PFSK-1 (cell line): Measurements from ENCODE around the gene ARSI.

Experiments used
- FOXP2 ChIP-seq: optimal IDR thresholded peaks from 2 replicates; pipeline ENCODE3; 2011; ENCODE audit warnings: borderline replicate concordance, control low read depth, inconsistent platforms; ENCODE audit not compliant: insufficient read depth; ENCODE audit errors: extremely low read length, extremely low read depth
- POLR2AphosphoS5 ChIP-seq: IDR thresholded peaks from 2 replicates; pipeline ENCODE4 v1.6.1; 2012; ENCODE audit warnings: low read depth, mild to moderate bottlenecking, control low read depth, low read length, moderate library complexity
- SIN3A ChIP-seq: IDR thresholded peaks from 2 replicates; pipeline ENCODE4 v1.6.1; 2012; ENCODE audit warnings: mild to moderate bottlenecking, low read length, moderate library complexity, borderline replicate concordance; ENCODE audit not compliant: insufficient read depth
- TAF1 ChIP-seq: IDR thresholded peaks from 2 replicates; pipeline ENCODE4 v1.6.1; 2012; ENCODE audit warnings: low read length, control low read depth, borderline replicate concordance; ENCODE audit not compliant: insufficient read depth
- TF ChIP-seq, protein P1 (sequence below), 2 experiments: IDR thresholded peaks; 2 replicates each; pipeline versions ENCODE4 v1.6.1 to v1.8.0; 2011 to 2012; ENCODE audit warnings: low read depth in 2 of 2, low read length in 2 of 2, control low read depth in 1 of 2, inconsistent platforms in 1 of 2, mild to moderate bottlenecking in 1 of 2, moderate library complexity in 1 of 2; ENCODE audit not compliant: insufficient read depth in 1 of 2

ARSI gene

DNA sequence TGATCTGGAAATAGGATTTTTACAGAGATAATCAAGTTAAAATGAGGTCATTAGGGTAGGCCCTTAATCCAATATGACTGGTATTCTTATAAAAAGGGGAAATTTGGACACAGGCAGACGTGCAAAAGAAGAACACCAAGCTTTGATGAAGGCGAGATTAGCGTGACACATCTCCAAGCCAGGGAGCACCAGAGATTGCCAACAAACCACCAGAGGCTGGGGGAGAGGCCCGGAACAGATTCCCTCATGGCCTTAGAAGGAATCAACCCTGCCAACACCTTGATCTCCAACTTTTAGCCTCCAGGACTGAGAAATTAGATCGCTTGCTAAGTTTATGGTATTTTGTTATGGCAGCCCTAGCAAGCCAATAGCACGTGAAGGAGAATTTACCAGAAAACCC lies 10.8 kb upstream of the ARSI start:
- TF ChIP-seq SIN3A (no peak), TAF1 (no peak), FOXP2 (no peak), POLR2AphosphoS5 (no peak)
- TF ChIP-seq, protein P1, sequence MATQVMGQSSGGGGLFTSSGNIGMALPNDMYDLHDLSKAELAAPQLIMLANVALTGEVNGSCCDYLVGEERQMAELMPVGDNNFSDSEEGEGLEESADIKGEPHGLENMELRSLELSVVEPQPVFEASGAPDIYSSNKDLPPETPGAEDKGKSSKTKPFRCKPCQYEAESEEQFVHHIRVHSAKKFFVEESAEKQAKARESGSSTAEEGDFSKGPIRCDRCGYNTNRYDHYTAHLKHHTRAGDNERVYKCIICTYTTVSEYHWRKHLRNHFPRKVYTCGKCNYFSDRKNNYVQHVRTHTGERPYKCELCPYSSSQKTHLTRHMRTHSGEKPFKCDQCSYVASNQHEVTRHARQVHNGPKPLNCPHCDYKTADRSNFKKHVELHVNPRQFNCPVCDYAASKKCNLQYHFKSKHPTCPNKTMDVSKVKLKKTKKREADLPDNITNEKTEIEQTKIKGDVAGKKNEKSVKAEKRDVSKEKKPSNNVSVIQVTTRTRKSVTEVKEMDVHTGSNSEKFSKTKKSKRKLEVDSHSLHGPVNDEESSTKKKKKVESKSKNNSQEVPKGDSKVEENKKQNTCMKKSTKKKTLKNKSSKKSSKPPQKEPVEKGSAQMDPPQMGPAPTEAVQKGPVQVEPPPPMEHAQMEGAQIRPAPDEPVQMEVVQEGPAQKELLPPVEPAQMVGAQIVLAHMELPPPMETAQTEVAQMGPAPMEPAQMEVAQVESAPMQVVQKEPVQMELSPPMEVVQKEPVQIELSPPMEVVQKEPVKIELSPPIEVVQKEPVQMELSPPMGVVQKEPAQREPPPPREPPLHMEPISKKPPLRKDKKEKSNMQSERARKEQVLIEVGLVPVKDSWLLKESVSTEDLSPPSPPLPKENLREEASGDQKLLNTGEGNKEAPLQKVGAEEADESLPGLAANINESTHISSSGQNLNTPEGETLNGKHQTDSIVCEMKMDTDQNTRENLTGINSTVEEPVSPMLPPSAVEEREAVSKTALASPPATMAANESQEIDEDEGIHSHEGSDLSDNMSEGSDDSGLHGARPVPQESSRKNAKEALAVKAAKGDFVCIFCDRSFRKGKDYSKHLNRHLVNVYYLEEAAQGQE (IDR thresholded peaks at IDR 0.05; ENCODE audit: insufficient read depth in 1 of 2, low read depth in 2 of 2, low read length in 2 of 2): no peak

DNA sequence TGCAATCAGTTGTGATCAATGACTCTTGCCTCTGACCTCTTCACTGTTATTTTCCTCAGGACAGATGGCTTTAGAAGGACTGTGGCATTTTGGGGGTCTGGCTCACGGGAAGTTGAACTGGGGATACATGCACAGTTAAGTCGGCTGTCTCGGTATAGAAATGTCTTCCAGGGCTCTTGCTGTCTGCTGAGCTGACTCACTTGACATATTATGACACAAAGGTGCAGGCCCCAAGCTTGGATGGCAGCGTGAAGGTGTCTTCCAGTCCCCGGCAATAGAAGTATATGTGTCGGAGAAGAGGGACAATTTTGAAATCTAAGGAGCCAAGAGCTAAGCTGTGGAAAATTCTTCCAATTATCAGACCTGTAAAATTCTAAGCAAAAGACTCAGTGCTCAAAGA lies 9.8 kb upstream of the ARSI start:
- no peak for TF ChIP-seq FOXP2
- TF ChIP-seq TAF1: no peak
- no peak for TF ChIP-seq POLR2AphosphoS5
- no peak for TF ChIP-seq SIN3A
- TF ChIP-seq, protein P1 (IDR thresholded peaks at IDR 0.05; ENCODE audit: insufficient read depth in 1 of 2, low read depth in 2 of 2, low read length in 2 of 2): no peak

DNA sequence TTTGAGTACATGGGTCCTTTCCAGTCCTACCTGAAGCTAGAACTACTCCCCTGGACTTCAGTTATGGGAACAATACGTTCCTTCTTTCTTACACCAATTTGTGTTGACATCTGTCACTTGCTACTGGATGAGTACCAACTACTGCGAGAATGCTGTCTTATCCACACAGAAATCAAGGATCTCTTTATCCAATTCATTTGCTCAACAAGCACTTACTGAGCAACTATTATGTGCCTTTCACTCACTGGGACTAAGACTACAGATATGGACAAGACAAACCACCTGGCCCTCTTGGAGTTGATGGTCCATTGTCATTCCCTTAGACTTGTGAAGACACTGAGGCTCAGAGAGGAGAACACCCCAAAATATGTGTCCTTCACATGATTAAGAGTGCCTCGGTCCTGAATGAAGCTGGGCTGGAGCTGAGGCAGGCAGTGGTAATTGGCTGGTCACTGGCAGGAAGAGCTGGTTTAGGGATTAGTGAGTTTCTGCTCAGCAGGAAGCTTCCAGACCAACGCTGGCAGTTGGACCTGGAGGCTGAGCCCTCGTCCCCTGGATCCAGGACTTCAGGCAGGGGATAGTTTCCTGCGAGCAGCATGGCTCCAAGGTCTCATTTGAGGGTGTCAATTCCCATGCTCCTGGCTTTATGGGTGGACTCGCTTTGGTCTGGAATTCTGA lies 8.4 kb upstream of the ARSI start:
- no peak for TF ChIP-seq POLR2AphosphoS5

DNA sequence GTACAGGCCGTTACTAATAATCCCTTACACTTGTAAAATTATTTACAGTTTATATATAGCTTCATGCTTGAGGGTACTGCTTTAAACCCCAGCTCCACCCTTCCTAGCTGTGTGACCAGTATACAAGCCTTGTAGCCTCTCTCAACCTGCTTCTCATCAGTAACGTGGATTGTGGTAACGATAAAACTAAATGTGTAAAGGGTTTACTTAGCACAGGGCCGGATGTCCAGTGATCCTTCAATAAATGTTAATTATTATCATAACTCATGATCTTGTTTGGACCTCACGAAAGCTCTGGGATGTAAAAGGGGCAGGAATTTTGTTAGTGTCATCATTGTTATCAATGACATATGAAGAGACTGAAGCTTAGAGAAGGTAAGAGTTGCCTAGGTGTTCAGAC lies 7.5 kb upstream of the ARSI start:
- TF ChIP-seq TAF1 (no peak), SIN3A (no peak), POLR2AphosphoS5 (no peak), FOXP2 (no peak)
- TF ChIP-seq, protein P1 (IDR thresholded peaks at IDR 0.05; ENCODE audit: insufficient read depth in 1 of 2, low read depth in 2 of 2, low read length in 2 of 2): no peak

DNA sequence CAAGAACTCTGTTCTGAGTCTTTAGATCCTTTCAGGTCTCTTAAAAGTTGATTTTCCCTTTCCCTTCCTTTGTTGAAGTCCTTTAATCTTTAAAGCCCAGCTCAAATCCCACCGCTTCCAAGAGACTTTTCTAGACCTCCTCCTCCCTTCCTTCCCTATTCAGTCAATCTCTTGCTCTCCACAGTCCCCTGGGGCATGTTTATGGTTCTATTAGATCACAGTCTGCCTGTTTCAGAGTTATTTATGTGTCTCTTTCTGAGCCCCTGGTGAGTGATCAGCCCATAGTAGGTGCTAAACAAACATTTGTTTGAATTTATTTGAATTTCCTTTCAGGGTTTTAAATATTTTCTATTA lies 7.2 kb upstream of the ARSI start:
- TF ChIP-seq POLR2AphosphoS5: no peak
- no peak for TF ChIP-seq TAF1
- TF ChIP-seq, protein P1 (IDR thresholded peaks at IDR 0.05; ENCODE audit: insufficient read depth in 1 of 2, low read depth in 2 of 2, low read length in 2 of 2): no peak
- TF ChIP-seq FOXP2: no peak
- no peak for TF ChIP-seq SIN3A
